Suprapubic skin (tissue), 4 donors: ENCODE data around the gene ULK1. TPM values are rescaled to one million over a fixed set of nuclear protein-coding genes. Genes with fewer than 3 reads are reported as not detected.

ENCODE experiments used
- DNase-seq, 2 donors: peaks; one replicate each; pipeline ENCODE4 v3.0.0-alpha.2; 2019; ENCODE audit warnings: low spot score in 2 of 2
- H3K27ac ChIP-seq: fragments of 200-600 bp; sonication (generic); one replicate; pipeline ENCODE4 v1.5.1; 2019
- H3K27me3 ChIP-seq: fragments of 200-600 bp; sonication (generic); one replicate; pipeline ENCODE4 v1.5.1; 2019
- H3K36me3 ChIP-seq: fragments of 200-600 bp; sonication (generic); one replicate; pipeline ENCODE4 v1.5.1; 2019
- H3K4me1 ChIP-seq: fragments of 200-600 bp; sonication (generic); one replicate; pipeline ENCODE4 v1.5.1; 2019
- H3K4me3 ChIP-seq: fragments of 200-600 bp; sonication (generic); one replicate; pipeline ENCODE4 v1.5.1; 2019; ENCODE audit warnings: mild to moderate bottlenecking
- H3K9me3 ChIP-seq: fragments of 200-600 bp; sonication (generic); one replicate; pipeline ENCODE4 v1.5.1; 2019
- EP300 ChIP-seq: sonication (generic); formaldehyde crosslinking; IDR thresholded peaks from one replicate; pipeline ENCODE4 v1.6.1; 2017; ENCODE audit warnings: antibody characterized with exemption
- POLR2A ChIP-seq, 2 donors: fragments of 450-650 bp; IDR thresholded peaks; one replicate each; pipeline ENCODE4 v1.6.1; 2017; ENCODE audit warnings: antibody characterized with exemption in 2 of 2, mild to moderate bottlenecking in 2 of 2, moderate library complexity in 2 of 2
- POLR2AphosphoS5 ChIP-seq, 3 donors: sonication (generic); formaldehyde crosslinking; IDR thresholded peaks; one replicate each; pipeline ENCODE4 v1.6.1; 2017; ENCODE audit warnings: antibody characterized with exemption in 3 of 3
- WGBS: methylation state at CpG from one replicate; pipeline ENCODE4 v1.1.5; 2018; 5-methylcytosine and 5-hydroxymethylcytosine counted together
- total RNA-seq, 4 donors: library from RNA; depleted of rRNA; stranded (reverse); fragments of >200 nt; gene quantifications; one replicate each; pipeline ENCODE4 v1.1.0, GENCODE V29; 2016
- TF ChIP-seq, protein P1 (sequence below), 2 donors: fragments of 200-600 bp in 1 of 2; fragments of 450-650 bp in 1 of 2; sonication (generic) in 1 of 2; IDR thresholded peaks; one replicate each; pipeline ENCODE4 v1.5.1; 2016 to 2019; ENCODE audit warnings: antibody characterized with exemption in 2 of 2, mild to moderate bottlenecking in 1 of 2, moderate library complexity in 1 of 2

The ULK1 gene
- total RNA-seq, 4 donors from 2014 or later = 37.0 to 102 (median 65.7) TPM

DNA sequence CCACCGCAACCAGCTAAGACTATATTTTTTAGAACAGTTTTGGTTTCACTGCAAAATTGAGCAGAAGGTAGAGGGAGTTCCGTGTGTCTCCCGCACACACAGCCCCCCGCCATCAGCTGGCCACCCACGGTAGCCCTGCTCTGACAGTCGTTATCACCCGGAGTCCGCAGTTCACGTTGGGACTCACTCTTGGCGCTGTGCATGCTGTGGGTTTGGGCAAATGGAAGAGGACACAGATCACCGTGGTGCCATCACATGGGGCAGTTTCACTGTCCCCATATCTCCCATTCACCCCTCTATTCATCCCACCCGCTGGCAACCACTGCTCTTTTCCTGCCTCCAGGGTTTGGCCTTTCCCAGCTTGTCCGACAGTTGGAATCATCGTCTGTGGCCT is 31.8 kb upstream of the ULK1 start:
- no peaks in the 10 kb centered on the region for H3K27me3 ChIP-seq

DNA sequence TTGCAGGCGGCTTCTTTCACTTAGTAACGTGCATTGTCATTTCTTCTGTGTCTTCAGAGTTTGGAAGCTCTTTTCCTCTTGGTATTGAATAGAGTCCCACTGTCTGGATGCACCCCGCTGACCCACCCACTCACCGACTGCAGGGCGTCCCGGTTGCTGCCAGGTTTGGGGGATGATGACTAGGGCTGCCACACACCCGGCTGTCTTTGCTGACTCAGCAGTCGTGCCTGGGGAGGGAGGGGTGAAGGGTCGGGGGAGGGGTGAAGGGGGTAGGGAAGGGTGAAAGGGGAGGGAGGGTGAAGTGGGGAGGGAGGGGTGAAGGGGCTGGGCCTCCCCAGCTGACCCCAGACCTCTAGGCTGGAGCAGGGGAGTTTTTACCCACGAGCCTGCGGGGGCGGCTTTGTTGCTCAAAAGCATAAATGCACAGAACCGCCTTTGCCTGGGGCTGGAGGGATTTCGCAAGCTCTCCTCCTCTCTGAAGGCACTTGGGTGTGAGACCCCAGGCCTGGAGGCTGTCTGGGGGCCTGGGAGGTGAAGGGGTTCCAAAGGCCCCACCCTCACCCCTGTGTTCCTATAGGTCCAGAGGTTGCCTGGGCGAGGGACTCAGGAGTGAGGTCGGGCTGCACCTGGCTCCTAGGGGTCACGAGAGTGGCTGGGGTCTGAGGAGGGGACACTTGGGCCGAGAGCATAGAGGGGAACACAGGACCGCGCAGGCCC is 31.3 kb upstream of the ULK1 start:
- peak in 1 of 2 donors; percentile 57 for DNase-seq
- no peak for TF ChIP-seq POLR2AphosphoS5 (IDR thresholded peaks at IDR 0.05)
- TF ChIP-seq POLR2A (IDR thresholded peaks at IDR 0.05) = no peak
- H3K27me3 ChIP-seq = no peaks in the 10 kb centered on the region
- WGBS = 42% methylated on average over 18 of the region's 20 CpGs
- H3K9me3 ChIP-seq = no peaks in the 10 kb centered on the region
- H3K27ac ChIP-seq = no peak overlapping the region
- H3K36me3 ChIP-seq = no peaks in the 10 kb centered on the region
- peaks cover 24% of the 10 kb centered on the region for H3K4me1 ChIP-seq
- no peak overlapping the region for H3K4me3 ChIP-seq

More for the DNA sequence above, 31.8 kb upstream of the ULK1 start:
- TF ChIP-seq, protein P1, sequence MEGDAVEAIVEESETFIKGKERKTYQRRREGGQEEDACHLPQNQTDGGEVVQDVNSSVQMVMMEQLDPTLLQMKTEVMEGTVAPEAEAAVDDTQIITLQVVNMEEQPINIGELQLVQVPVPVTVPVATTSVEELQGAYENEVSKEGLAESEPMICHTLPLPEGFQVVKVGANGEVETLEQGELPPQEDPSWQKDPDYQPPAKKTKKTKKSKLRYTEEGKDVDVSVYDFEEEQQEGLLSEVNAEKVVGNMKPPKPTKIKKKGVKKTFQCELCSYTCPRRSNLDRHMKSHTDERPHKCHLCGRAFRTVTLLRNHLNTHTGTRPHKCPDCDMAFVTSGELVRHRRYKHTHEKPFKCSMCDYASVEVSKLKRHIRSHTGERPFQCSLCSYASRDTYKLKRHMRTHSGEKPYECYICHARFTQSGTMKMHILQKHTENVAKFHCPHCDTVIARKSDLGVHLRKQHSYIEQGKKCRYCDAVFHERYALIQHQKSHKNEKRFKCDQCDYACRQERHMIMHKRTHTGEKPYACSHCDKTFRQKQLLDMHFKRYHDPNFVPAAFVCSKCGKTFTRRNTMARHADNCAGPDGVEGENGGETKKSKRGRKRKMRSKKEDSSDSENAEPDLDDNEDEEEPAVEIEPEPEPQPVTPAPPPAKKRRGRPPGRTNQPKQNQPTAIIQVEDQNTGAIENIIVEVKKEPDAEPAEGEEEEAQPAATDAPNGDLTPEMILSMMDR (IDR thresholded peaks at IDR 0.05) = no peak
- TF ChIP-seq POLR2A (IDR thresholded peaks at IDR 0.05) = no peak
- no peak for TF ChIP-seq EP300
- TF ChIP-seq POLR2AphosphoS5 (IDR thresholded peaks at IDR 0.05) = no peak
- 62% methylated on average over 12 of the region's 14 CpGs for WGBS
- no peaks in the 10 kb centered on the region for H3K9me3 ChIP-seq
- DNase-seq = peak in 1 of 2 donors; percentile 55
- no peak overlapping the region for H3K27ac ChIP-seq
- H3K4me3 ChIP-seq = no peak overlapping the region
- H3K36me3 ChIP-seq = no peaks in the 10 kb centered on the region
- peaks cover 24% of the 10 kb centered on the region for H3K4me1 ChIP-seq

DNA sequence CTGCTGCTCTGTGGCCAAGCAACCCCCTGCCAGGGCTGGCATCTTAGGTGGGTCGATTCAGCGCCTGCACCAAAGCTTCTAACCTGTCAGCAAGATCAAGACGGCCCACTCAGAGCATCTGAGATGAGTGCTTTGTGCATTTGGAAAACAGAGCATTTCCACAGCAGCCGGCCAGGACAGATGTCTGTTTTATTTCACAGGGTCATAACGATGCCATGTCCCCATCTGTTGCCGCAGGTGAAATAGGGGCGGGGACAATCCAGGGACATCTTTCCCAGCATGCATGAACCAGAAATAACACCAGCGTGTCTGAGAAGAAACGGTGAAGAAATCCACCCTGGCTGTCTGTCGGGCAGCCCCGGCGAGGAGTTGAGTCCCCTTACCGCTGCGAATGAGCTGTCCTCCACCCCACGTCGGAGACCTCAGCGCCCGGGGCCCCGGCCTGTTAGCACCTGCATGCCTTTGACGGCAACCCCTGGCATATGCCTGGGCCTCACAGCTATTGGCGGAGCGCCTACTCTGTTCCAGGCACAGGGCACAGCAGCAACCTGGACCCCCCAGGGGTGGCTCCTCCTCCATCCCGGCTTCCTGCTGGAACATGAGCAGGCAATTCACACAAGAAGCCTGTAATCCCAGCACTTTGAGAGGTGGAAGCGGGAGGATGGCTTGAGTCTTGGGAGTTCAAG is 30.6 kb upstream of the ULK1 start:
- Histone ChIP-seq H3K4me3 (no peak overlapping the region), H3K9me3 (no peaks in the 10 kb centered on the region), H3K4me1 (peaks cover 24% of the 10 kb centered on the region), H3K27me3 (no peaks in the 10 kb centered on the region), H3K27ac (no peak overlapping the region), H3K36me3 (no peaks in the 10 kb centered on the region)
- TF ChIP-seq POLR2A (IDR thresholded peaks at IDR 0.05) (no peak), POLR2AphosphoS5 (IDR thresholded peaks at IDR 0.05) (no peak), EP300 (no peak)
- TF ChIP-seq, protein P1 (IDR thresholded peaks at IDR 0.05) = no peak
- WGBS = 42% methylated on average over 9 of the region's 24 CpGs
- peak in 1 of 2 donors; percentile 63 for DNase-seq

DNA sequence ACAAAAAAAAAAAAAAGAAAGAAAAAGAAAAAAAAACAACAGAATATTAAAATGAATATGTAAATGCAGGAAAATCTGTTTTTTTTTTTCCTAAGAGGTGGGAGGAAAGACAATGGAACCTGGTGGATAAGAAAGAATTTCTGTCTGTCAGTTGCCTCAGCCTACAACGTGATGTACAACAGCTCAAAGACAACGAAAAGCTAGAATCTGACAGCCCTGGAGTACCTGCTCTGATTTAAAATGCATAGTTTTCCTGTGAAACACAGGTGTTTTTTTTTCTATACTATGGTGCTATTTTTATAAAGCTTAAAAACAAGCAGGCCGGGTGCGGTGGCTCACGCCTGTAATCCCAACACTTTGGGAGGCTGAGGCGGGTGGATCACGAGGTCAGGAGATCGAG is 30.0 kb upstream of the ULK1 start:
- H3K4me3 ChIP-seq = no peak overlapping the region
- DNase-seq = no peak
- TF ChIP-seq POLR2A (IDR thresholded peaks at IDR 0.05) = no peak
- TF ChIP-seq, protein P1 (IDR thresholded peaks at IDR 0.05) = no peak
- TF ChIP-seq EP300 = no peak
- TF ChIP-seq POLR2AphosphoS5 (IDR thresholded peaks at IDR 0.05) = no peak
- H3K27me3 ChIP-seq = no peaks in the 10 kb centered on the region
- H3K9me3 ChIP-seq = no peaks in the 10 kb centered on the region
- 71% methylated on average over 8 of the region's 8 CpGs for WGBS
- H3K27ac ChIP-seq = no peak overlapping the region
- no peaks in the 10 kb centered on the region for H3K36me3 ChIP-seq
- H3K4me1 ChIP-seq = peaks cover 24% of the 10 kb centered on the region

DNA sequence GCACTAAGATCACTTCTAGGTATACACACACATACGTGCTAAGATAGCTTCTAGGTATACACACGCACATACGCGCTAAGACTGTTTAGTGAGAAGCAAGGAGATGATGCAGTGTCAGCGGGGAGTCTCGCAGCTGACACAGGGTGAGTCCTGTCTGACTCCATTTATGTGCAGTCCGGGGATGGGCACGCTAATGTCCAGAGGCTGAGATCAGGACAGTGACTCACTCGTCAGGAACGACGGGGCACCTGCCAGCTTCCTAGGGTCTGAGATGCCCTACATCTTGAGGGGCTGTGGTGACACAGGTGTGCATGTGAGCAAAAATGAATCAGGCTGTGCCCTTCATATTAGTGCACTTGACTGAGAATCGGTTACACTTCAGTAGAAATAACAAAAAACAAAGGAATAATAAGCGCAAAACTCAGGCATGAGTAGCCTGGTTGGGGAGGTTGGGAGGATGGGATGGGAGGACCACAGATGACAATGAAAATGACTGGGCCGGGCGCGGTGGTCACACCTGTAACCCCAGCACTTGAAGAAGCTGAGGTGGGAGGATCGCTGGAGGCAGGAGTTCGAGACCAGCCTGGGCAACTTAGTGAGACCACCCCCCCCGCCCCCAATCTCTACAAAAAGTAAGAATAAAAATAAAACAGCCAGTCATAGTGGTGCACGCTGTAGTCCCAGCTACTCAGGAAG is 29.1 kb upstream of the ULK1 start:
- DNase-seq = peak in 1 of 2 donors; percentile 59
- Histone ChIP-seq H3K27me3 (no peaks in the 10 kb centered on the region), H3K4me1 (peaks cover 23% of the 10 kb centered on the region), H3K36me3 (no peaks in the 10 kb centered on the region), H3K4me3 (no peak overlapping the region), H3K27ac (no peak overlapping the region), H3K9me3 (no peaks in the 10 kb centered on the region)
- no peak for TF ChIP-seq POLR2AphosphoS5 (IDR thresholded peaks at IDR 0.05)
- TF ChIP-seq, protein P1 (IDR thresholded peaks at IDR 0.05) = no peak
- TF ChIP-seq POLR2A (IDR thresholded peaks at IDR 0.05) = no peak
- TF ChIP-seq EP300 = no peak
- 81% methylated on average over 20 of the region's 20 CpGs for WGBS
